ELR (cell line): ENCODE results near the gene MRRF.
"Not testable (repeated sequence)": the region's sequence is repeated elsewhere in the genome, so short reads cannot be mapped to it uniquely, and the experiment has no call there.

ENCODE experiments used
- DNase-seq: peaks from one replicate; pipeline ENCODE4 v3.0.0-alpha.2; 2015; ENCODE audit warnings: low read depth

The MRRF gene

GRCh38 chr9:122360891-122361290 lies 96.2 kb downstream of the MRRF start:
- peak; percentile 53 for DNase-seq

- not testable (repeated sequence) for DNase-seq
Measured at GRCh38 chr9:122363131-122363530, 98.4 kb downstream of the MRRF start.

GRCh38 chr9:122364117-122364782 lies 99.6 kb downstream of the MRRF start:
- DNase-seq: peak; percentile 13

GRCh38 chr9:122364783-122365150 lies 100.1 kb downstream of the MRRF start:
- DNase-seq: no peak

- no peak for DNase-seq
Measured at GRCh38 chr9:122366074-122366660, 101.5 kb downstream of the MRRF start.

- DNase-seq: no peak
Measured at GRCh38 chr9:122367065-122367464, 102.4 kb downstream of the MRRF start.

- DNase-seq: no peak
Measured at GRCh38 chr9:122367774-122368460, 103.2 kb downstream of the MRRF start.

GRCh38 chr9:122368642-122369041 lies 104.0 kb downstream of the MRRF start:
- DNase-seq: no peak

- peak; percentile 4 for DNase-seq
Measured at GRCh38 chr9:122370303-122370702, 105.6 kb downstream of the MRRF start.

GRCh38 chr9:122370869-122371755 lies 106.4 kb downstream of the MRRF start, which contains the start of gene PTGS1:
TSS of gene PTGS1 (plus strand) at chr9:122371024. CDS start at chr9:122371085, 61 bp downstream.
- DNase-seq: peak; percentile 36

GRCh38 chr9:122371846-122372245 lies 107.2 kb downstream of the MRRF start:
- no peak for DNase-seq

- no peak for DNase-seq
Measured at GRCh38 chr9:122372856-122373845, 108.5 kb downstream of the MRRF start.

GRCh38 chr9:122374885-122375420 lies 110.3 kb downstream of the MRRF start:
- DNase-seq: peak; percentile 40

- no peak for DNase-seq
Measured at GRCh38 chr9:122376796-122377195, 112.1 kb downstream of the MRRF start.

- DNase-seq: no peak
Measured at GRCh38 chr9:122377241-122378164, 112.8 kb downstream of the MRRF start.

GRCh38 chr9:122378236-122378635 lies 113.6 kb downstream of the MRRF start:
- no peak for DNase-seq

GRCh38 chr9:122379340-122379739 lies 114.7 kb downstream of the MRRF start:
- peak; percentile 30 for DNase-seq

- no peak for DNase-seq
Measured at GRCh38 chr9:122380293-122380692, 115.6 kb downstream of the MRRF start.
